ENCODE data around the gene KRTAP4-16. TPM values are rescaled to one million over a fixed set of nuclear protein-coding genes. Genes with fewer than 3 reads are reported as not detected.
"Not testable (repeated sequence)": the region's sequence is repeated elsewhere in the genome, so short reads cannot be mapped to it uniquely, and the experiment has no call there.

KRTAP4-16 gene
- total RNA-seq, 1 experiment from 2014 or later: not detected

DNA sequence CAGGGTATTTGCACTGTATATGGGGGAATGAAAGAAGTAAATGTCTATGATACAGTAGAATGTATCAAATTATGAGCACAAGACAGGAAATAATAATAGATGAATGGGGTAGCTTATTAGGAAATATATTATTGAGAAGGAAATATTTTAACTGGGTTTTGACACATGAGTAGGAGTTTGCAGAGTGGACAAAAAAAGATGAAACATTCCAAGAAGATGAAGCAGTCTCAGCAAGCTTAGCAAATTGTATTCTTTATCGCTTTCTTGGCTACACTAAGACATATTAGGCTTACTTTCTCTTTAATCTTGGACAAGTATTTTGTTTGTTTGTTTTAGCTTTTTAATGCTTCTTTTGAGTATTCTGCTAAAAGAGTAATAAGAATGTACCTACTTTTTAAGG is 1.9 kb upstream of the KRTAP4-16 start:
- no TSS peak for BruUV-seq (replicated peaks)
- DNase-seq: no peak
- no peaks in the 10 kb centered on the region for H3K9me3 ChIP-seq (ENCODE audit: insufficient read depth, low read depth)
- H3K79me2 ChIP-seq (ENCODE audit: low read depth): no peaks in the 10 kb centered on the region
- TF ChIP-seq, protein P1, sequence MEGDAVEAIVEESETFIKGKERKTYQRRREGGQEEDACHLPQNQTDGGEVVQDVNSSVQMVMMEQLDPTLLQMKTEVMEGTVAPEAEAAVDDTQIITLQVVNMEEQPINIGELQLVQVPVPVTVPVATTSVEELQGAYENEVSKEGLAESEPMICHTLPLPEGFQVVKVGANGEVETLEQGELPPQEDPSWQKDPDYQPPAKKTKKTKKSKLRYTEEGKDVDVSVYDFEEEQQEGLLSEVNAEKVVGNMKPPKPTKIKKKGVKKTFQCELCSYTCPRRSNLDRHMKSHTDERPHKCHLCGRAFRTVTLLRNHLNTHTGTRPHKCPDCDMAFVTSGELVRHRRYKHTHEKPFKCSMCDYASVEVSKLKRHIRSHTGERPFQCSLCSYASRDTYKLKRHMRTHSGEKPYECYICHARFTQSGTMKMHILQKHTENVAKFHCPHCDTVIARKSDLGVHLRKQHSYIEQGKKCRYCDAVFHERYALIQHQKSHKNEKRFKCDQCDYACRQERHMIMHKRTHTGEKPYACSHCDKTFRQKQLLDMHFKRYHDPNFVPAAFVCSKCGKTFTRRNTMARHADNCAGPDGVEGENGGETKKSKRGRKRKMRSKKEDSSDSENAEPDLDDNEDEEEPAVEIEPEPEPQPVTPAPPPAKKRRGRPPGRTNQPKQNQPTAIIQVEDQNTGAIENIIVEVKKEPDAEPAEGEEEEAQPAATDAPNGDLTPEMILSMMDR (conservative IDR thresholded peaks at IDR 0.05): no peak
- TF ChIP-seq EZH2 (IDR thresholded peaks at IDR 0.05; ENCODE audit: low read depth): no peak
- peaks cover 20% of the 10 kb centered on the region; the same call in 1 of the 2 replicates for H3F3A ChIP-seq (ENCODE audit: insufficient read depth, low read depth)
- no peak overlapping the region for H2AFZ ChIP-seq
- H3K4me3 ChIP-seq: no peak overlapping the region
- no peaks in the 10 kb centered on the region for H3K9me2 ChIP-seq (ENCODE audit: insufficient read depth)
- POLR2A ChIA-PET (ENCODE audit: unreplicated experiment): no interaction called here
- H3K4me2 ChIP-seq: peak overlapping the region; percentile 9; the same call in 1 of the 2 replicates
- H3K27me3 ChIP-seq (ENCODE audit: insufficient read depth, low read depth): no peaks in the 10 kb centered on the region
- H3K27ac ChIP-seq: peak overlapping the region; percentile 64
- intact Hi-C loops (cut with micrococcal nuclease; ENCODE audit: unreplicated experiment): no loop called here
- CTCF ChIA-PET: no interaction called here
- H4K20me1 ChIP-seq (ENCODE audit: insufficient read depth): no peaks in the 10 kb centered on the region
- peaks cover 39% of the 10 kb centered on the region for H3K4me1 ChIP-seq (replicated peaks; ENCODE audit: insufficient read depth)
- H3K36me3 ChIP-seq (ENCODE audit: low read depth): no peaks in the 10 kb centered on the region

DNA sequence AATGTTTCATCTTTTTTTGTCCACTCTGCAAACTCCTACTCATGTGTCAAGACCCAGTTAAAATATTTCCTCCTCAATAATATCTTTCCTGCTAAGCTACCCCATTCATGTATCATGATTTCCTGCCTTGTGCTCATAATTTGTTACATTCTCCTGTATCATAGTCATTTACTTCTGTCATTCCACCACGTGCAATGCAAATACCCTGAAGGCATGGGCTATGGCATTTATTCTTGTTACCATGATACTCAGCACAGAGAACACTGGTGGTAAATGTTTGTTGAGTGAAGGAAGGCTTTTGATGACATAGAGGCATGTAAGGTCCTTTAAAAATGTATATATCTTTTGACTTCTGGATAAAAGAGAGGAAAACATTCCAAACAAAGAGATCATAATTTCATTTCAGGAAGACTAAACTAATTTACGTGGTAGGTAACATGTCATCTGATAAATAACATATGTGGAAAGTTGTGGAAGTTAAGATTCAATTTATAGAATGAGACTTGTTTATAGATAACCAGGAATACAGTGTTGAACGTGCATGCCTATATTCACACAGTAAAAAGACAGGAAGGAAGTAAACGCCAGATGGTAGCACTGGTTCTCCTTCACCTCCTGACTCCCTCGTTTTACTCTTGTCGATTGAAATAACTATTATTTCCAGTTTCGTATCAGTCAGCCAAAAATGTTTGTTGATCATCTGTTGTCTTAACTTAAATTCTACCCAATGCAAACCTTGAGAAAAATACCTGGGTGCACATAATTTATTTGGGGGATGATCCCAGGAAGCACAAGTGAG is 2.1 kb downstream of the KRTAP4-16 start:
- H3K79me2 ChIP-seq (ENCODE audit: low read depth); H3K9me3 ChIP-seq (ENCODE audit: insufficient read depth, low read depth); H3K4me2 ChIP-seq; H2AFZ ChIP-seq; H3K4me3 ChIP-seq; H3K9me2 ChIP-seq (ENCODE audit: insufficient read depth); H4K20me1 ChIP-seq (ENCODE audit: insufficient read depth); H3K36me3 ChIP-seq (ENCODE audit: low read depth); H3K27me3 ChIP-seq (ENCODE audit: insufficient read depth, low read depth); BruUV-seq (replicated peaks): not testable (repeated sequence)
- DNase-seq: peak; percentile 56 to 96
- Histone ChIP-seq H3F3A (ENCODE audit: insufficient read depth, low read depth) (peaks cover 19% of the 10 kb centered on the region; the same call in 1 of the 2 replicates), H3K4me1 (replicated peaks; ENCODE audit: insufficient read depth) (peaks cover 40% of the 10 kb centered on the region), H3K27ac (peak overlapping the region; percentile 58)
- ChIA-PET POLR2A (ENCODE audit: unreplicated experiment) (interaction anchor here (0.6 kb wide), 2 partner anchors 13 to 186 kb away, joined by 3 read pairs; no protein-coding TSS in a partner anchor), CTCF (interaction anchor here (0.7 kb wide), 1 partner anchor 124 kb away, joined by 4 read pairs; no protein-coding TSS in a partner anchor)
- intact Hi-C loops (cut with micrococcal nuclease; ENCODE audit: unreplicated experiment): loop anchor here (1.0 kb wide), 1 partner anchor 185 kb away; no protein-coding TSS in a partner anchor

DNA sequence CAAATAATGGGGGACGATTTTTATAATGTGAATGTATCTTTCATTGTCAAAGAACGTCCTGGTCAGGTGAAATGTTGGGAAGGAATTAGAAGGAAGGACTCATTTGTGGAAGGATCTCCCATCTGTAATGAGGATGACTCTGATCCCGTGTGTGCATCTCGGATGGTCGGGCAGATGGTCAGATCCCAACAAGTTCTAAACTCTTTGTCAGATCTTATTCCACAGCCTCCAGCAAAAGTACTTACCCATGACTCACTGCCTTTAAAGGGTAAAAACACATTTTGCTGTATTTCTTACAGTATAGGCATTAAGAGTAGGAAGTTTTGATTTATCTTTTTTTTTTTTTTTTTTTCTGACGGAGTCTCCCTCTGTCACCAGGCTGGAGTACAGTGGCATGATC is 3.5 kb downstream of the KRTAP4-16 start:
- Histone ChIP-seq H3K27ac (peak overlapping the region; percentile 58; the same call in 1 of the 2 replicates), H4K20me1 (ENCODE audit: insufficient read depth) (no peaks in the 10 kb centered on the region), H2AFZ (no peak overlapping the region), H3K9me3 (ENCODE audit: insufficient read depth, low read depth) (no peaks in the 10 kb centered on the region), H3K79me2 (ENCODE audit: low read depth) (no peaks in the 10 kb centered on the region), H3K9me2 (ENCODE audit: insufficient read depth) (no peaks in the 10 kb centered on the region), H3K36me3 (ENCODE audit: low read depth) (no peaks in the 10 kb centered on the region), H3K27me3 (ENCODE audit: insufficient read depth, low read depth) (no peaks in the 10 kb centered on the region), H3K4me1 (replicated peaks; ENCODE audit: insufficient read depth) (peaks cover 29% of the 10 kb centered on the region), H3K4me3 (no peak overlapping the region), H3K4me2 (0 out of 2 replicates have a peak overlapping the region, but pooled peaks have one; percentile 37), H3F3A (ENCODE audit: insufficient read depth, low read depth) (peaks cover 7% of the 10 kb centered on the region; the same call in 1 of the 2 replicates)
- intact Hi-C loops (cut with micrococcal nuclease; ENCODE audit: unreplicated experiment): no loop called here
- CTCF ChIA-PET: no interaction called here
- POLR2A ChIA-PET (ENCODE audit: unreplicated experiment): no interaction called here
- no TSS peak for BruUV-seq (replicated peaks)
- no peak for TF ChIP-seq EZH2 (IDR thresholded peaks at IDR 0.05; ENCODE audit: low read depth)
- TF ChIP-seq, protein P1 (conservative IDR thresholded peaks at IDR 0.05): no peak
- DNase-seq: no peak

Data from PC-9 (cell line).